ENCODE results near the gene CMTM8. TPM values are rescaled to one million over a fixed set of nuclear protein-coding genes. Genes with fewer than 3 reads are reported as not detected.

The CMTM8 gene
- total and polyA plus RNA-seq, 10 of the 15 experiments (the other 5 are each of a cell fraction or from before 2014, with no cell fraction given) = 0.11 to 0.23 TPM; not detected in 8

- intact Hi-C loops (cut with micrococcal nuclease; ENCODE audit: unreplicated experiment) = no loop called here
- RAD21 ChIA-PET (ENCODE audit: unreplicated experiment) = no interaction called here
- H3K4me2 ChIP-seq (ENCODE audit: control insufficient read depth, insufficient read depth) = no peak overlapping the region
- POLR2A ChIA-PET = no interaction called here
- no peak for FAIRE-seq
- H3K9ac ChIP-seq (ENCODE audit: control insufficient read depth, insufficient read depth, low read length) = no peak overlapping the region
- H3K79me2 ChIP-seq (ENCODE audit: control insufficient read depth, insufficient read depth, low read length) = no peaks in the 10 kb centered on the region
- no peaks in the 10 kb centered on the region for H3K36me3 ChIP-seq (ENCODE audit: control insufficient read depth in 2 of 2, insufficient read depth in 2 of 2, low read length in 1 of 2)
- no peaks in the 10 kb centered on the region for H3K4me1 ChIP-seq (ENCODE audit: control insufficient read depth, insufficient read depth, low read length)
- no peak for ATAC-seq
- no peaks in the 10 kb centered on the region for H4K20me1 ChIP-seq (ENCODE audit: control insufficient read depth, insufficient read depth)
- BruUV-seq (replicated peaks) = no TSS peak
- 16% methylated on average over 1 of the region's 1 CpG for WGBS (ENCODE audit: insufficient coverage, insufficient replicate concordance, low lambda C conversion rate, missing lambda C conversion rate)
- CTCF ChIA-PET = no interaction called here
- H3K4me3 ChIP-seq = no peak overlapping the region
- no peak overlapping the region for H2AFZ ChIP-seq (ENCODE audit: control insufficient read depth, low read depth, low read length)
- H3K27ac ChIP-seq (ENCODE audit: control insufficient read depth, insufficient read depth) = no peak overlapping the region
- SMC1A ChIA-PET (ENCODE audit: uncharacterized antibody, unreplicated experiment) = interaction anchor here (0.5 kb wide), 1 partner anchor 130 kb away, joined by 4 read pairs; no protein-coding TSS in a partner anchor
- in situ Hi-C loops (cut with MboI) = no loop called here
- H3K27me3 ChIP-seq (replicated peaks in 1 of 2; ENCODE audit: control insufficient read depth in 2 of 2, insufficient read depth in 2 of 2, low read length in 1 of 2) = peaks cover 0 to 2% of the 10 kb centered on the region in 2 experiments; a peak in 2 of 4 replicates
- DNase-seq (ENCODE audit: low read depth, low spot score) = no peak
- H3K9me3 ChIP-seq (replicated peaks; ENCODE audit: control insufficient read depth, insufficient read depth, low read length) = no peaks in the 10 kb centered on the region; the same call in 2 of the 3 replicates
- TF ChIP-seq ZNF384 (IDR thresholded peaks at IDR 0.05; ENCODE audit: borderline replicate concordance, low read depth, low read length) (no peak), EP300 (IDR thresholded peaks at IDR 0.05; ENCODE audit: borderline replicate concordance in 1 of 2, control insufficient read depth in 1 of 2, low read depth in 2 of 2, low read length in 2 of 2) (no peak), TBL1XR1 (IDR thresholded peaks at IDR 0.05; ENCODE audit: low read depth, low read length) (no peak), RFX5 (IDR thresholded peaks at IDR 0.05; ENCODE audit: low read depth, low read length) (no peak), ETV6 (conservative IDR thresholded peaks at IDR 0.05 in 1 of 2, IDR thresholded peaks at IDR 0.05 in 1 of 2; ENCODE audit: borderline replicate concordance in 1 of 2, low read depth in 1 of 2) (no peak), MAX (IDR thresholded peaks at IDR 0.05; ENCODE audit: low read depth, low read length) (no peak), RBBP5 (conservative IDR thresholded peaks at IDR 0.05) (no peak), ZNF687 (IDR thresholded peaks at IDR 0.05) (no peak), BACH1 (IDR thresholded peaks at IDR 0.05; ENCODE audit: borderline replicate concordance) (no peak), ZBTB4 (CRISPR knock-in tag; IDR thresholded peaks at IDR 0.05) (no peak), ESRRA (IDR thresholded peaks at IDR 0.05; ENCODE audit: low read length) (no peak), E2F8 (IDR thresholded peaks at IDR 0.05; ENCODE audit: low read depth, partially characterized antibody) (no peak), RELA (IDR thresholded peaks at IDR 0.05; ENCODE audit: borderline replicate concordance, partially characterized antibody) (no peak), DPF2 (IDR thresholded peaks at IDR 0.05) (no peak)
These were observed 18.5 kb upstream of the CMTM8 start for GRCh38 chr3:32220006-32220405.
